Measurements from ENCODE around the gene EIF6.
A peak's percentile ranks its signal among the peaks of the same experiment; 100 is the strongest.
"Not testable (repeated sequence)": the region's sequence is repeated elsewhere in the genome, so short reads cannot be mapped to it uniquely, and the experiment has no call there.

EIF6 gene

GRCh38 chr20:35277531-35278395 is 6.8 kb downstream of the EIF6 start, which contains the start of gene MMP24OS:
TSS of gene MMP24OS (minus strand) at chr20:35278122. CDS start at chr20:35277929, 193 bp downstream.
- peak; percentile 87 for DNase-seq

- DNase-seq, result no peak
Measured at GRCh38 chr20:35277127-35277526, 7.4 kb downstream of the EIF6 start.

DNA sequence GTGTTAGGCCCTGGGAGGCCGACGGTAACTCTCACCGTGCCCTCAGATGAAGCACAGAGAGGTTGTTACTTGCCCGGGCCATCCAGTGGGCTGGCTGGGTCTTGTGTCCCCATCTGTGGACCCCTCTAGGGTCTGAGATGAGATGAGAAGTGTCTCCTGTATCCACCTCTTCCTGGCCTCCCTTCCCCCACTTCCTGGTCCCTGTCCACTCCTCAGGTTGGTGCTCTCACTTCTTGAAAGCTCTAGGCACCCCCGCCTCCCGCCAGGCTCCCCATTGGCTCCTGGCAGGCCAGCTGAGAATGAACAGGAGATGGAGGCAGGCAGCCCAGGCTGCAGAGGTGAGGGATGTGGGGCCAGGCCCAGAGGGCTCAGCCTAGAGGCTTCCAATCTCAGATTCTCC is 8.2 kb downstream of the EIF6 start:
- no peak for DNase-seq

DNA sequence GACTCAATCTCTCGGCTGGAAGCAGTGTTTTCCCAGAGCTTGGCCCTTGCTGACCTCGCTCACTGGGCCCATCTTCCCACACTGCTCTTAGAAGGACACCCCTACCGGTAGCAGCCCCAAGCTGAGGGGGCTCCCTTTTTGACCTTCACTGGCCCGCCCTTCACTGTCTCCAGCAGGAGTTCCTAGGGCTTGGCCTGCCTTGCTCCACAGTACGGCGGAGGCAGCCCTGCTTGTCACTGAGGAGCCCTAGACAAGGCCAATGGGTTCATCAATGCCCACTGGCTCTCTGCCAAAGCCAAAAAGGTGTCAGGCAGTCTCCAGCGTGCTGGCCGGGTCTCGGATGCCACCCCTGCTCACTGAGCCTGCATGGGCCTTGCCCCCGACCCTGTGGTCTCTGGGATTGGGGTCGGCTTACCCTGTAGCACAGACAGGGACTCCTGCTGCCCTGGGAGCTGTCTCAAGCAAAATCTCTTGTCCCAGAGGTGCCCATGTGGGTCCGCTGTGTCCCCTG is 8.8 kb downstream of the EIF6 start:
- DNase-seq, result no peak

DNA sequence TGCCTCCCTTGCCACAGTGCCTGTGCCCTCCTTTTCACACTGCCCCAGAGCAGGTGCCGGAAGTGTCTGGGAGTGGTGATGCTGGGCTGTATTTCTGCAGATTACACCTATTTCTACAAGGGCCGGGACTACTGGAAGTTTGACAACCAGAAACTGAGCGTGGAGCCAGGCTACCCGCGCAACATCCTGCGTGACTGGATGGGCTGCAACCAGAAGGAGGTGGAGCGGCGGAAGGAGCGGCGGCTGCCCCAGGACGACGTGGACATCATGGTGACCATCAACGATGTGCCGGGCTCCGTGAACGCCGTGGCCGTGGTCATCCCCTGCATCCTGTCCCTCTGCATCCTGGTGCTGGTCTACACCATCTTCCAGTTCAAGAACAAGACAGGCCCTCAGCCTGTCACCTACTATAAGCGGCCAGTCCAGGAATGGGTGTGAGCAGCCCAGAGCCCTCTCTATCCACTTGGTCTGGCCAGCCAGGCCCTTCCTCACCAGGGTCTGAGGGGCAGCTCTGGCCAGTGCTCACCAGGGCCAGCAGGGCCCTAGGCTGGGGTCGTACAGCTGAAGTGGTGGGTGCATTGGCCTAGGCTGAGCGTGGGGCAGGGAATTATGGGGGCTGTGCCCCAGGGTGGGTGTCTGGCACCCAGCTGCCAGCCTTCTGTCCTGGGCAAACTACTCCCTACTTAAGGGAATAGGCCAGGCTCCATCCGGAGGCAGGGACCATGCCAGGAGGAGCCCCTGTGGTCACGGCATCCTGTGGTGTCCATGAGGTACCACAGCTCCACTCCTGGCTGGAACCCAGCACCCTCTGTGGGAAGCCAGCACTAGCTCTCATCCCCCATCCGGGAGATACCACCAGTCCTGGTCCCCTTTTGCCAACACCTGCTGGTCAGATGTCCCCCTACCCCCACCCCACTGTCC is 10.1 kb downstream of the EIF6 start:
- DNase-seq, result no peak

- DNase-seq, result no peak
Measured at GRCh38 chr20:35273449-35274171, 11.0 kb downstream of the EIF6 start.

- no peak for DNase-seq
Measured at GRCh38 chr20:35271904-35272303, 12.7 kb downstream of the EIF6 start.

DNA sequence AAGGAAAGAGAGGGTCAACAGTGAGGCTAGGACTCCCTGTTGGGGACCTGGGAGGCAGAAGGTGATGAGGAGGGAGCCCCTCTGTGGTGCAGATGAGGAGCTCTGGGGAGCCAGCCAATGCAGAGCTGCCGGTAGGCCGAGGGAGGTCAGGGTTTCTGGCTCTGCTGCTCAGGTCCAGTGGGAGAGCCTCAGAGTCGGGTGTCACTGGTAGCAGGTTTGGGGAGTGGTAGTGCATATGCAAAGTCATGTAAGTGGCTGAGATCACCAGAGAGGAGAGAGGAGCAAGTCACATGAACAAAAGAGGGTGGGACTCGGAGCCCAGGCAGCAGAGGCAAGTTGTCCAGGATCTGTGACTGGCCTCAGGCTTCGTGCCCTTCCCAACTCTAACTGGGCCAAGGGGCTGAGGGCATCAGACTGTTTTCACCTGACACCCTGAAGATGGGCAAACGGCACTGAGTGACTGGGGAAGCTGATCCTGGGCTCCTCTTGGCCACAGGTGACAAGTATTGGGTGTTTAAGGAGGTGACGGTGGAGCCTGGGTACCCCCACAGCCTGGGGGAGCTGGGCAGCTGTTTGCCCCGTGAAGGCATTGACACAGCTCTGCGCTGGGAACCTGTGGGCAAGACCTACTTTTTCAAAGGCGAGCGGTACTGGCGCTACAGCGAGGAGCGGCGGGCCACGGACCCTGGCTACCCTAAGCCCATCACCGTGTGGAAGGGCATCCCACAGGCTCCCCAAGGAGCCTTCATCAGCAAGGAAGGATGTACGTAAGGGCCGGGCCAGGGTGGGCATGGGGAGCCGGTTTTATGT is 13.3 kb downstream of the EIF6 start:
- no peak for DNase-seq

GRCh38 chr20:35270021-35270902 is 14.3 kb downstream of the EIF6 start:
- DNase-seq, result no peak

GRCh38 chr20:35269055-35269781 is 15.4 kb downstream of the EIF6 start:
- DNase-seq, result peak; percentile 51

DNA sequence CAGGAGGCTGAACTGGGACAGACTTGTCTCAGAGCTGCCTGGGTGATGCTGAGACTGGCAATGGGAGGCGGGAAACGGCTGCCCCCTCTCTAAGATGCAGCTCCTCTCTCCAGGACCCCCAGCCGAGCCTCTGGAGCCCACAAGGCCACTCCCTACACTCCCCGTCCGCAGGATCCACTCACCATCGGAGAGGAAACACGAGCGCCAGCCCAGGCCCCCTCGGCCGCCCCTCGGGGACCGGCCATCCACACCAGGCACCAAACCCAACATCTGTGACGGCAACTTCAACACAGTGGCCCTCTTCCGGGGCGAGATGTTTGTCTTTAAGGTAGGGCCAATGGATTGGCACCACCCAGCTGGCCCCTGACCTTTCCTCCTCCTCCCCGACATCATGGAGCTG is 17.5 kb downstream of the EIF6 start:
- no peak for DNase-seq

GRCh38 chr20:35264755-35265154 is 19.8 kb downstream of the EIF6 start:
- DNase-seq, result no peak

GRCh38 chr20:35263532-35264341 is 20.8 kb downstream of the EIF6 start:
- no peak for DNase-seq

DNA sequence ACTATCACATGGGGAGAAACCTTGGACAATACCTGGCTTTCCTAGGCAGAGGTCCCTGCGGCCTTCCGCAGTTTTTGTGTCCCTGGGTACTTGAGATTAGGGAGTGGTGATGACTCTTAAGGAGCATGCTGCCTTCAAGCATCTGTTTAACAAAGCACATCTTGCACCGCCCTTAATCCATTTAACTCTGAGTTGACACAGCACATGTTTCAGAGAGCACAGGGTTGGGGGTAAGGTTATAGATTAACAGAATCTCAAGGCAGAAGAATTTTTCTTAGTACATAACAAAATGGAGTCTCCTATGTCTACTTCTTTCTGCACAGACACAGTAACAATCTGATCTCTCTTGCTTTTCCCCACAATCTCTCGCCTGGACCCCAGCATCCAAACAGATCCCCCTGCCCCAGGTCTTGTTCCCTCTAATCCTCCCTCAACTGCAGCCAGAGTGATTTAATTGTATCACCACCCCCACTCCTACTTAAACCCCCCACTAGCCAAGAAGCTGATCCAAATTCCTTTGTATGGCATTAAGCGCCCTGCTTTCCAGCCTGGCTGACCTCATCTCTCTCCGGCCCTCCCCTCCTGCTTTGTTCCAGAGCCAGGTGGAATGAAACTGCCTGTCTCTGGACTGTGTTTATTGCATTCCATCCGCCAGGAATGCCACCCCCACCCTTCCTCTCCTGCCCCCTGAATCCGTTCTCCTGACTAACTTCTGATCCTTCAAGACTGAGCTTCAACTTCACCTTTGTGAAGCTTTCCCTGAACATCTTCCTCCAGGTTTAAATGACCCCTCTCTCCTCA is 21.6 kb downstream of the EIF6 start:
- not testable (repeated sequence) for DNase-seq

DNA sequence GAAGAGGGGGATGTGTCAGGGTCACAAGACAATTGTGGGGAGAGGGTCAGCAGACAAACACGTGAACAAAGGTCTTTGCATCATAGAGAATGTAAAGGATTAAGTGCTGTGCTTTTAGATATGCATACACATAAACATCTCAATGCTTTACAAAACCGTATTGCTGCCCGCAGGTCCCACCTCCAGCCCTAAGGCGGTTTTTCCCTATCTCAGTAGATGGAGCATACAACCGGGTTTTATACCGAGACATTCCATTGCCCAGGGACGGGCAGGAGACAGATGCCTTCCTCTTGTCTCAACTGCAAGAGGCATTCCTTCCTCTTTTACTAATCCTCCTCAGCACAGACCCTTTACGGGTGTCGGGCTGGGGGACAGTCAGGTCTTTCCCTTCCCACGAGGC is 22.3 kb downstream of the EIF6 start:
- not testable (repeated sequence) for DNase-seq

GRCh38 chr20:35260426-35260825 is 24.1 kb downstream of the EIF6 start:
- no peak for DNase-seq

DNA sequence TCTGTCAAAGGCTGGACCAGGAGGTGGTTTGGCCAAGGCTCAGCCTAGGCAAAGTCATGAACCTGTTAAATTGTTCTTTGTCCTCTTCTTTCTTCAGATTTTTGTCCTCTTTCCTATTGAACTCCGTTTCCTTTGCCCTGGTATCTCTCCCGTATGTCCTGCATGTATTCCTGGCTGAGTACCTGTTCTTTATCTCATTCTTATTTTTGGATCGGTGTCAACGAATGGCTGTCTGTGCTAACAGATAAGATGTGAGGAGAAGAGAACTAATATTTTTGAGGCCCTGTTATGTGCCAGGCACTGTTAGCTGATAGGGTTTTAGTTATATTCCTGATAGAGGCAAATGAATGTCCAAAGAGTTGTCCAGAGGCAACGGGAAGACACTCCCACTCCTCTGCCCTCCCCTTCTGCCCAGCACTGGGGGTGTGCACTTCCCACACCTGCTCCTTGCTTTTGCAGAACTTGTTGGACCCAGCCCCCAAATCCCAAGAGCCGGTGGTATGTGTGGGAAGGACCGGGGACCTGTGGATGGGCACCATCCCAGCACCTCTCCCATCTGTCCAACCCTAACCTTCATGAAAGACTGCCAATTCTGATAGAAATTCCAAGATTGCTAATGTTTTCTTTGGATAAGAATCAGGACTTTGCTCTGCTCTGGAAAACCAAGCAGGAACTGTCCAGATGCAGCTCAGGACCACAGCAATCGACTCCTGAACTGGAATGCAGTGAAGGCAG is 27.2 kb downstream of the EIF6 start:
- DNase-seq, result no peak

All from activated naive CD4-positive, alpha-beta T cell treated with Interleukin-2 at 50 U/mL for 16 hours (primary cell).